Measurements from ENCODE around the gene ZDHHC18. TPM values are rescaled to one million over a fixed set of nuclear protein-coding genes. Genes with fewer than 3 reads are reported as not detected.
A peak's percentile ranks its signal among the peaks of the same experiment; 100 is the strongest.

Gene ZDHHC18
- total RNA-seq, 1 donor from 2014 or later, result 27.0 TPM

DNA sequence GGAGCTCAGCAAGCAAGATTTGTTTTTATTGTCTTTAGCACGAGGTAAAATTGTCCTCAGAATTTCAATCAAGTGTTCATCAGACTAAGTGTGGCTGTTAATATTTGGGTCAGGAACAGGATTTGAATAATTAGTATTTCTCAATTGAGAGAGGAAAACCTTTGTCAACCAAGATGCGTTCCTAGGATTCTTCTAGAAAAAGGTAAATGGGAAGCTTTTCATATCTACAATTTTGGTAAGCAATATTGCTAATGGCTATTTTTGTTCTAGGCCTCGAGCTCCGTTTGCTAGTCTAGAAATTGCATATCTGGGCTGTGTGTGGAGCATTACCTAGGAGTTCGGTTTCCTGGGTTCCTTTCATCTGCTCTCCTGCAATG, 42.9 kb upstream of the ZDHHC18 start:
- DNase-seq (ENCODE audit: low read depth), result no peak
- TF ChIP-seq, protein P1, sequence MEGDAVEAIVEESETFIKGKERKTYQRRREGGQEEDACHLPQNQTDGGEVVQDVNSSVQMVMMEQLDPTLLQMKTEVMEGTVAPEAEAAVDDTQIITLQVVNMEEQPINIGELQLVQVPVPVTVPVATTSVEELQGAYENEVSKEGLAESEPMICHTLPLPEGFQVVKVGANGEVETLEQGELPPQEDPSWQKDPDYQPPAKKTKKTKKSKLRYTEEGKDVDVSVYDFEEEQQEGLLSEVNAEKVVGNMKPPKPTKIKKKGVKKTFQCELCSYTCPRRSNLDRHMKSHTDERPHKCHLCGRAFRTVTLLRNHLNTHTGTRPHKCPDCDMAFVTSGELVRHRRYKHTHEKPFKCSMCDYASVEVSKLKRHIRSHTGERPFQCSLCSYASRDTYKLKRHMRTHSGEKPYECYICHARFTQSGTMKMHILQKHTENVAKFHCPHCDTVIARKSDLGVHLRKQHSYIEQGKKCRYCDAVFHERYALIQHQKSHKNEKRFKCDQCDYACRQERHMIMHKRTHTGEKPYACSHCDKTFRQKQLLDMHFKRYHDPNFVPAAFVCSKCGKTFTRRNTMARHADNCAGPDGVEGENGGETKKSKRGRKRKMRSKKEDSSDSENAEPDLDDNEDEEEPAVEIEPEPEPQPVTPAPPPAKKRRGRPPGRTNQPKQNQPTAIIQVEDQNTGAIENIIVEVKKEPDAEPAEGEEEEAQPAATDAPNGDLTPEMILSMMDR (IDR thresholded peaks at IDR 0.05; ENCODE audit: insufficient read depth, low read length, poor library complexity, severe bottlenecking), result no peak
- Histone ChIP-seq H3K27me3 (ENCODE audit: control insufficient read depth, insufficient read depth, low read length) (no peaks in the 10 kb centered on the region), H3K4me3 (ENCODE audit: low read depth, low read length) (no peak overlapping the region), H3K36me3 (ENCODE audit: control insufficient read depth, insufficient read depth, low read length) (peaks cover 4% of the 10 kb centered on the region)

DNA sequence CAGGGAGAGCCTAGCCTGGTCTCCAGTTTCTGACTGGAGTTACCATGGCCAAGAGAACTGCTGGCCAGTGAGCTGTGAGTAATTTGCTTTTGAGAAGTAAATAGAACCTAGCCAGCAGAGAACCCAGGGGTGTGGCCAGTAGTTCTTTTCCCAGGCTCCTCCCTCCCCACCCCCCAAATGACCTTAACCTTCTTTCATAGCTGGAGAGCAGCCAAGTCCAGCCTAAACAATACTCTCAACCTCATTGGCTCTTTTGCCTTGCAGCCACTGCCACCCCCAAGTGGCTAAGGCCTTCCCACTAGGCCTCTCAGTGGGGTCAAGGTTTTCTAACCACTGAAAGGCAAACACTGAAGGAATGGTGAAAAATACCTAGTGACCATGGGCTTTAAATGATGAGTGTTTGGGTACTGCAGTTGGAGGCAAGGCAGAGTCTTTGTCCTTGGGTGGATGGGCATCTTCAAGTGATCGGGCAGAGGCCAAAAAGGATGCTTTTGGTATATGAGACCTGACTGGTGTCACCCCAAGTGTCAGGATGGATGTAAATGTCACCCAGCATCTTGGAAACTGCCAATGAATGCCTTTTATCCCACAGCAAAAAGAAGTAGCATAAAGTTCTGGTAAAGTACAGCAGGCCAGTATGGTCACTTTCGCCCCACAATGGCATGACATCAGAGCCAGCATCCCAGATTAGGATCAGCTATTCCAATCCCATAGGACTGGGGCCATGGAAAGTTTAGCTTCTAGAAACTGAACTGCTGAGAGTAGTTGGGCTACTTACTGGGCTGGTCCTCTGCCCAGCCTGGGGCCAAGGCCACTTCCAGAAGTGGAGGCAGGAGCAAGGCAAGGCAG, 42.2 kb upstream of the ZDHHC18 start:
- Histone ChIP-seq H3K27me3 (ENCODE audit: control insufficient read depth, insufficient read depth, low read length) (no peaks in the 10 kb centered on the region), H3K4me3 (ENCODE audit: low read depth, low read length) (no peak overlapping the region), H3K36me3 (ENCODE audit: control insufficient read depth, insufficient read depth, low read length) (peaks cover 4% of the 10 kb centered on the region)
- TF ChIP-seq, protein P1 (IDR thresholded peaks at IDR 0.05; ENCODE audit: insufficient read depth, low read length, poor library complexity, severe bottlenecking), result no peak
- DNase-seq (ENCODE audit: low read depth), result no peak

DNA sequence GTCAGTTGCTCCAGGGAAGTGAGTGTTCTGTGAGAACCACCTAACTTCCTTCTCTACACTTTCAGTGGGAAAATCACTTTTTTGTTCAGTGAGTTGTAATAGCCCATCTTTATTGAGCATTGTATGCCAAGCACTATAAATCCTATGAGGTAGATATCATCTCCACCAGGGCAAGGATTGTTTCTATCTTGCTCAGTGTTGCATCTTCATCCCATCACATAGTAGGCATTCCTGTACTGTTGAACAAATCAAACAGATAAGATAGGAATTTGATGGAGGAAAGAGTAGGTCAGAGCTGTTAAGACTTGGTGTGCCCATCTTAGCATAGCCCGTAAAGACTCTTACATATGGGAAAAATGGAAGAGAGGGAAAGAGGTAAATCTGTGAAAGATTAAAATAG, 41.6 kb upstream of the ZDHHC18 start:
- Histone ChIP-seq H3K36me3 (ENCODE audit: control insufficient read depth, insufficient read depth, low read length) (no peaks in the 10 kb centered on the region), H3K4me3 (ENCODE audit: low read depth, low read length) (no peak overlapping the region), H3K27me3 (ENCODE audit: control insufficient read depth, insufficient read depth, low read length) (no peaks in the 10 kb centered on the region)
- TF ChIP-seq, protein P1 (IDR thresholded peaks at IDR 0.05; ENCODE audit: insufficient read depth, low read length, poor library complexity, severe bottlenecking), result no peak
- no peak for DNase-seq (ENCODE audit: low read depth)

DNA sequence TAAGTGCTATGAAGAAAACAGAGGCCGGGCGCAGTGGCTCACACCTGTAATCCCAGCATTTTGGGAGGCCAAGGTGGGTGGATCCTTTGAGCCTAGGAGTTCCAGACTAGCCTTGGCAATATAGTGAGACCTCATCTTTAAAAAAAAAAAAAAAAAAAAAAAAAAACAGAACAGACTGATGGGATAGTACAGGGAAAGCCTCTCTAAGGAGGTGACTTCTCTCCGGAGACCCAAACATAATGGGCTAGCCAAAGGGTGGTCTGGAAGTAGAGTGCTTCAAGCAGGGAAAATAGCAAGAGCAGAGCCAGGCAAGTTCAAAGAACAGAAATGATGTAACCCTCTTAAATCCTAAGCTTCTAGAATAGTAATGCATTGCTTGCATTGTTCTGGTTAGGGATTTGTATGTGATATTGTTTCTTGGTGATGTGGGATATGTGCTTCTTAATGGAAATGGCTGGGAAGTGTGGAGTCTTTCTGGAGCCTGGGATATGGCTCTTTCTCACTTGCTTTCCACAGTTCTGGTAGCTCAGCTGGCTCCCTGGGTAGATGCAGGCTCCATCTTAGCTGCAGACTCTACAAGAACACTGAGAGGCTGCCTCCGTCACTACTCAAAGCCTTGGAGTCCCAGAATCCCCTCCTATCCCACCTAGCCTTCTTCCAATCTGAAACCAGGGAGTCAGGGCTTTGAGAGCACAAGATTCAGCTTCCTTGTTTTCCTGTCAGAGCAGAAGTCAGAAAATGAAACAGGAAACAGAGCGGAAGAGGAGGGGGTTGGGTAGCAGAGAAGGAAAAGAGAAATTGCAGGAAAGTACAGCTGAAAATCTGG, 40.7 kb upstream of the ZDHHC18 start:
- Histone ChIP-seq H3K36me3 (ENCODE audit: control insufficient read depth, insufficient read depth, low read length) (no peaks in the 10 kb centered on the region), H3K27me3 (ENCODE audit: control insufficient read depth, insufficient read depth, low read length) (no peaks in the 10 kb centered on the region), H3K4me3 (ENCODE audit: low read depth, low read length) (no peak overlapping the region)
- no peak for DNase-seq (ENCODE audit: low read depth)
- TF ChIP-seq, protein P1 (IDR thresholded peaks at IDR 0.05; ENCODE audit: insufficient read depth, low read length, poor library complexity, severe bottlenecking), result no peak

DNA sequence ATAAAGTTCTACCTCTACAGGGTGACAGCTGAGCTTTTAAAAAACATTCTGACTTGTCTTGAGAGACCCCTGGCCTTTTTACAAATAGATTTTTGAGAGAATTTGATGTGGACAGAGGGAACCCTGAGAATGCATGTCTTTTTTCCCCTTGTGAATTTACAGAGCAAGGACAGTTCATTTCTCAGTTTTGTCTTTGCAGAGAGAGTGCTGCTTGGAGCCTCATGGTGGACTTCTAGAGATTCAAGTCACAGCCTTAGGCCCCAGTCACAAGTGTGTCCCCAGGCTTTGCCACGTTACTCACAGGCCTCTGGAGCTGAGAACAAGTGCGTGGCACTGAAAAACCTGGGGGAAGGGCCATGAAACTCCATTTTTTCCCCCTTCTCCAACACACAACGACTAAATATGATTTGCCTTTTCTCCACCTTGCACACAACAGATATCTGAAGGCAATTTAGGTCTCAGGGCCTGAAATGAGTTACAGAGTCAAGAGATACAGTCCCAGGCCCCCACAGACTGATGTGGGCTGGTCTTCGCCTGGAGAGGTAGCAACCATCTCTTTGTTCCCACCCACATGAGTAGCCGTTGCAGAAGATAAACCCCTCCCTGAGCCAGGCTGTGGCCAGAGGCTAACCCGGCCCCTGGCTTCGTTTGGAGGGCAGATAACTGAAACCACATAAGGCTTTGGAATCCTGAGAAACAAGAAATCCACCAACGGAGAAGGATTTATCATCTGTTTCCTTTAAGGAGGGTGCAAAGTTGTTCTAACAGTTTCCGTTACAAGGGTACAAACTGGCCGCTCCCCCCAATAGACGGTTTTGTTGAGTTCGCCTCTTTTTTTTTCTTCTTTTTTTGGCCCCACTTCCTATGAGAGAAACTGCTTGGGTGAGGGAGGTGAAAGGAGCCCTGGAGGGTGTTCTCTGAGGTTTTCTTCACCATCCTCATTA, 39.8 kb upstream of the ZDHHC18 start:
- Histone ChIP-seq H3K27me3 (ENCODE audit: control insufficient read depth, insufficient read depth, low read length) (no peaks in the 10 kb centered on the region), H3K36me3 (ENCODE audit: control insufficient read depth, insufficient read depth, low read length) (no peaks in the 10 kb centered on the region), H3K4me3 (ENCODE audit: low read depth, low read length) (peak overlapping the region; percentile 68)
- TF ChIP-seq, protein P1 (IDR thresholded peaks at IDR 0.05; ENCODE audit: insufficient read depth, low read length, poor library complexity, severe bottlenecking), result no peak
- DNase-seq (ENCODE audit: low read depth), result no peak

Data from kidney epithelial cell (primary cell).